KBM-7 (cell line): ENCODE measurements around the gene EFR3B.
A peak's percentile ranks its signal among the peaks of the same experiment; 100 is the strongest.

Experiments used
- DNase-seq: peaks from one replicate; pipeline ENCODE4 v3.0.0-alpha.2; 2015
- in situ Hi-C: fragments of 300-500 bp; cut with MboI; formaldehyde crosslinking; loops from 2 replicates; pipeline ENCODE4 v1.14.3; 2020; ENCODE audit warnings: low sequenced_read_pairs, low pct_unique_long_range_greater_than_20kb, mixed read lengths

The EFR3B gene

GRCh38 chr2:25030702-25031101 lies 11.2 kb upstream of the EFR3B start:
- in situ Hi-C loops = no loop called here

GRCh38 chr2:25032094-25032493 lies 9.8 kb upstream of the EFR3B start:
- in situ Hi-C loops = no loop called here
- DNase-seq = peak; percentile 42

More at GRCh38 chr2:25030702-25031101, 11.2 kb upstream of the EFR3B start:
- DNase-seq = peak; percentile 70

GRCh38 chr2:25032901-25033300 lies 9.0 kb upstream of the EFR3B start:
- in situ Hi-C loops = no loop called here
- DNase-seq = no peak

GRCh38 chr2:25034081-25034480 lies 7.8 kb upstream of the EFR3B start:
- in situ Hi-C loops = no loop called here

GRCh38 chr2:25035537-25036220 lies 6.2 kb upstream of the EFR3B start:
- peak; percentile 31 for DNase-seq
- in situ Hi-C loops = no loop called here

More at GRCh38 chr2:25034081-25034480, 7.8 kb upstream of the EFR3B start:
- DNase-seq = no peak

GRCh38 chr2:25036221-25036559 lies 5.7 kb upstream of the EFR3B start:
- DNase-seq = no peak
- in situ Hi-C loops = no loop called here

GRCh38 chr2:25039126-25039525 lies 2.8 kb upstream of the EFR3B start:
- in situ Hi-C loops = no loop called here
- DNase-seq = no peak

- in situ Hi-C loops = no loop called here
- DNase-seq = peak; percentile 29
Measured at GRCh38 chr2:25041307-25041927, 459 bp upstream of the EFR3B start.

GRCh38 chr2:25042321-25043240 lies 705 bp downstream of the EFR3B start:
- DNase-seq = peak; percentile 43
- in situ Hi-C loops = no loop called here

GRCh38 chr2:25043241-25043867 lies 1.5 kb downstream of the EFR3B start:
- in situ Hi-C loops = no loop called here
- peak; percentile 34 for DNase-seq

- in situ Hi-C loops = no loop called here
Measured at GRCh38 chr2:25044011-25044410, 2.1 kb downstream of the EFR3B start.

GRCh38 chr2:25044990-25045389 lies 3.1 kb downstream of the EFR3B start:
- in situ Hi-C loops = no loop called here
- DNase-seq = no peak

More at GRCh38 chr2:25044011-25044410, 2.1 kb downstream of the EFR3B start:
- no peak for DNase-seq

GRCh38 chr2:25049422-25049821 lies 7.5 kb downstream of the EFR3B start:
- no peak for DNase-seq
- in situ Hi-C loops = no loop called here

GRCh38 chr2:25050128-25050527 lies 8.3 kb downstream of the EFR3B start:
- in situ Hi-C loops = no loop called here
- no peak for DNase-seq

- DNase-seq = no peak
- in situ Hi-C loops = no loop called here
Measured at GRCh38 chr2:25053041-25053440, 11.2 kb downstream of the EFR3B start.

GRCh38 chr2:25054720-25055119 lies 12.8 kb downstream of the EFR3B start:
- DNase-seq = no peak
- in situ Hi-C loops = no loop called here

- in situ Hi-C loops = no loop called here
- no peak for DNase-seq
Measured at GRCh38 chr2:25055376-25055920, 13.6 kb downstream of the EFR3B start.

- DNase-seq = no peak
- in situ Hi-C loops = no loop called here
Measured at GRCh38 chr2:25056098-25056821, 14.4 kb downstream of the EFR3B start.

GRCh38 chr2:25062511-25062917 lies 20.6 kb downstream of the EFR3B start:
- in situ Hi-C loops = no loop called here
- no peak for DNase-seq
